ENCODE measurements around the gene ALK. TPM values are rescaled to one million over a fixed set of nuclear protein-coding genes. Genes with fewer than 3 reads are reported as not detected.

The ALK gene
- total RNA-seq, 1 donor from 2014 or later = 0.08 TPM

DNA sequence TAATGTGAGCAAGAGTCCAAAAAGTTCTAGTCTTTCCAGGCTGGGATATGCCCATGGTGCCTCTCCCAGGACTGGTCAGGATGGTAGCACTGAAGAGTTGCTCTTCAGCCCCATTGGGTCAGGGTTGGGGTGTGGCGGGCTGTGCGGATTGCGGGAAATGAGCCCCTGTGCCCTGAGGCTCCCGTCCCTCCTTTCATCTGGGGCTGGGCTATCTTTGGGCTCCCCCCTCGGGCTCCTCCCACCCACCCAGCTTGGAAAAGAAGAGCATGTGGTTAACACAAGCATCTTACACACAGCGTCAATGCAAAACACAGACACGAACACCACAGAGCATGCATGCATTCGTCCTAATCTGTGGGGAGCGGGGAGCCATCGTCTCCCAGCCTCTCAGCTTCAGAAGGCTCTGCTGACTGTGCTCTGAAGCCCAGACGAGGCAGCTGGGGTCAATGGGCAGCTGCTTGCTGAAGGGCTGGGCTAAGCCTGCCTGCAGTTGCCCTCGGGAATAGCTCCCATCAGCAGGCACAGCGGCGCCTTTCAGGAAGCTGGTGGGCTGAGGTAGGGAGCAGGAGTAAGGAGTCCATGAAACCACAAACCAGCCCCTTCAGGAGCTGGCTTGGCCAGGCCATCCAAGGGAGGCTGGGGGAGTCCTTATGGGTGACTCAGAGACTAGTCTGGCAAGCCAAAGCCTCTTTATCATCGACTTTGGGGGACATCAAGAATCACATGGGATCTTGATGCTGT, 693.3 kb downstream of the ALK start:
- intact Hi-C loops (cut with DNase I) = no loop called here
- peak; percentile 63 for DNase-seq (ENCODE audit: missing footprints)
- no peak for ATAC-seq

DNA sequence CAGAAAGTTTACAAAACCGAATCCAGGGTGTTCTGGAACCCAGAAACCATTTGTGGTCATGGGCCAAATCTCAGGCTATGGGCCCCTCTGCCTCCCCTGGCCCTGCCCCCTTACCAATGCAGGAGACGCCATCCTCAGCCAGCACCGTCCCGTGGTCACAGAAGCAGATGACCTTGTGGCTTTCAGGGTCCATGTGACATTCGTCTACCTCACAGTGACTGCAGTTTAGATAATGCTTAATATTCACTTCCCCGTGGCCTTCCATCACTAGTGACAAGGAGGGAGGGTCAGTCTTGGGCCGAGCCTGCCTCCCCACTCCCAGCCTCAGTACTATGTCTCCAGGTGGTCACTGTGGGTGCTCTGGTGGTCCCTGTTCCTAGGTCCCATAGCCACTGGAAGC, 694.6 kb downstream of the ALK start:
- ATAC-seq (no peak), DNase-seq (ENCODE audit: missing footprints) (peak; percentile 27)
- intact Hi-C loops (cut with DNase I) = no loop called here

DNA sequence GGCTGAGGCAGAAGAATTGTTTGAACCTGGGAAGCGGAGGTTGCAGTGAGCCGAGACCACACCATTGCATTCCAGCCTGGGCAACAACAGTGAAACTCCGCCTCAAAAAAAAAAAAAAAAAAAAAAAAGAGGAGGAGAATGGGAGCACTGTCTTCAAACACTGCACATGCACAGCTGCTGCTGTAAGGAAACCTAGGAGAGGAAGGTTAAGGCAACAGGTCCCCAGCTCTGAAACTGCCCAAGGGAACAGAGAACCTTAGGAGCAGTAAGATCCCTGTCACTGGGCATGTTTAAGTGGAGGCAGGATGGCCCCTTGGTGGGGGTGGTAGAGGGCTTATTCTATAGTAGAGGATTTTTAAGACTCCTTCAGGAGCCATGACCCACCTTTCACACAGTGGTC, 695.0 kb downstream of the ALK start:
- ATAC-seq (no peak), DNase-seq (ENCODE audit: missing footprints) (no peak)
- intact Hi-C loops (cut with DNase I) = no loop called here

DNA sequence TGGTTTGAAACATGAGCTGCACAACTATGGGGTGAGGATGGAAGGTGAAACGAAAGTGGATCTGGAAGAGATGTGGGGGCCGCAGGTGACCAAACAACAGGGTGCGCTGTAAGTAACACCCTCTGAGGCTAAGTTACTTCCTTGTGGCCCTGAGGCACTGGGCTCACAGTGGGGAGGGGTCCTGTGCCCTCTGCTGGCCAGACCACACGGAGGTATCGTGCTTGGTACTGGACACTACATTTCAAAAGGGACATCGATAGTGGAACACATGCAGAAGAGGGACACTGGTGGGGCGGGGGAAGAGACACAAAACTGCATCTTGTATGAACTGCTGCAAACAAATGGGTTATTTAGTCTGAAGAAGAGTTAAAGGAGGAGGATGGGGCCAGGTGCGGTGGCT, 695.6 kb downstream of the ALK start:
- intact Hi-C loops (cut with DNase I) = no loop called here
- ATAC-seq = no peak
- DNase-seq (ENCODE audit: missing footprints) = peak; percentile 52

DNA sequence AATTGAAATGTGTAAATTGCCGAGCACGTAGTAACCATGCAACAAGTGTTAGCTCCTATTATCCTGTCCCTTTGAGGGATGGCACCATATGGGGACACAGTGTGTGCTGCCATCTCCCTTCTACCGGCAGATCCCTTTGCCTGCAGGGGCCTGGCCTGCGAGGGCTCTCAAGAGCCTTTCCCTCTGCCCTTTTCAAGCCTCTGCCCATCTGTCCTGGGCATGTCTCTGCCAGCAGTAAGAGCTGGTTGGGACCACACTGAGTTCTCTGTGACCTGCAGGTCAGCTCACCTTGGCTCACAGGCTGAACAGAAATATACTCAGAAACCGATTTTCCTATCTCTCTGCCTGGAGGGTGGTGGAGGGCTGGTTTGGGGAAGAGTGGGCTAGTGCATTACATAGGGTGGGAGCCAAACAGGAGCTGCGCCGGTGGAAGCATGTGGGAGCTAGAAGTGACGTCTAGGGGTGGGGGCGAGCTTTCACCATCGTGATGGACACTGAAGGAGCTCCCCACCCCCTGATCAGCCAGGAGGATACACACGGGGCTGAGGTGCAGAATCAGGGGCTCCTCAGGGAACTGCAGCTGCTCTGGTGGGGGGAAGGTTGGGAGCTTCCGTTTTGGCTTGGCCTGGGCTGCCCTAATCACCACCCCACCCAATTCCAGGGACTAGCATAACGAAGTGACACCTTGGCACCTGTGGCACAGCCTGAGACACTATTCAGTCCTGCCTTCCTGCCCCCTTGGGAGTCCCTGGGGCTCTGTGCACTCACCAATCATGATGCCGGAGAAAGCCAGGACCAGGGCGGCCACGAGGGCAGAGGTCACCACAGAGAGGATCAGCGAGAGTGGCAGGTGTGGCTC, 696.5 kb downstream of the ALK start:
- no peak for ATAC-seq
- no peak for DNase-seq (ENCODE audit: missing footprints)
- intact Hi-C loops (cut with DNase I) = no loop called here

DNA sequence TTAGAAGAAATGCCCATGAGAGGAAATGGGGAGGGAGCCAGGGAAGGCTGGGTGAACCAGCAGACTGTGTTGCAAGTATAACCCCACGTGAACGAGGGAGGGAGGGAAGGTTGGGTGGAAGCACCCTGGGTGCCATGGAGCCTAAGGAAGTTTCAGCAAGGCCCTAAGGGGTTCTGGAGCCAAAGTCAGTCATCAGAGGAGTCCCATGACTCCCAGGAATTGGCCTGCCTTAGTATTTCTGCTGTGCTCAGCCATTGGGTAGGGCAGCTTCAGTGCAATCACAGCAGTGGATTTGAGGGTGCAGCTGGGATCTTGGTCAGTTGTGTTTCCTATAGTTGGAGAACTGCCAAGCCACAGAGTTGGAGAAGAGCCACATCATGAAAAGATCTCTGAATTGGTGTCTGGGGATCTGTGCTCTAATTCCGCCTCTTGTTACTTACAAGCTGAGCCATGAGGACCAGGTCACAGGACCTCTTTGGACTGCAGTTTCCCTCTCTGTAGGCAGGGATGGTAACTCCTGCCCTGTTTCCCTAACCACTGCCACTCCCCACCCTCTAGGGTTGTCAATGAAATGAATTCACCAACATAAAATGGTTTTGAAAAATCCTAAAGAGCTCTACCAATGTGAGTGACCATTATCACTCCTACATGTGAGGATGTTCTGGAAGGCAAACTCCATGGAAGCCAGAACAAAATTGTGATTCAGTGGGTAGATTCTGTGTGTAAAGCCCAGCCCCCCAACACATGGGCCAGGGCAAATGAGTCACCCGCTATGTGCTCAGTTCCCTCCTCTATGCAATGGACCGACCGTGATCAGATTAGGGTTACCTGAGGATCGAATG, 697.3 kb downstream of the ALK start:
- ATAC-seq = peak; percentile 62
- DNase-seq (ENCODE audit: missing footprints) = peak; percentile 59
- intact Hi-C loops (cut with DNase I) = no loop called here

DNA sequence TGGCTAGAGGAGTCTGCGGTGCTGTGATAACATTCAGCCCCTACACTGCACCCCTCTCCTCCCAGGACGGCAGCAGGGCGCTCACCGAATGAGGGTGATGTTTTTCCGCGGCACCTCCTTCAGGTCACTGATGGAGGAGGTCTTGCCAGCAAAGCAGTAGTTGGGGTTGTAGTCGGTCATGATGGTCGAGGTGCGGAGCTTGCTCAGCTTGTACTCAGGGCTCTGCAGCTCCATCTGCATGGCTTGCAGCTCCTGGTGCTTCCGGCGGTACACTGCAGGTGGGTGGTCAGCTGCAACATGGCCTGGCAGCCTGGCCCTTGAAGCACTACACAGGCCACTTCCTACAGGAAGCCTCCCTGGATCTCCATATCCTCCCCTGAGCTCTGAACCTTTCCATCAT, 698.1 kb downstream of the ALK start:
- intact Hi-C loops (cut with DNase I) = no loop called here
- DNase-seq (ENCODE audit: missing footprints) (no peak), ATAC-seq (no peak)

DNA sequence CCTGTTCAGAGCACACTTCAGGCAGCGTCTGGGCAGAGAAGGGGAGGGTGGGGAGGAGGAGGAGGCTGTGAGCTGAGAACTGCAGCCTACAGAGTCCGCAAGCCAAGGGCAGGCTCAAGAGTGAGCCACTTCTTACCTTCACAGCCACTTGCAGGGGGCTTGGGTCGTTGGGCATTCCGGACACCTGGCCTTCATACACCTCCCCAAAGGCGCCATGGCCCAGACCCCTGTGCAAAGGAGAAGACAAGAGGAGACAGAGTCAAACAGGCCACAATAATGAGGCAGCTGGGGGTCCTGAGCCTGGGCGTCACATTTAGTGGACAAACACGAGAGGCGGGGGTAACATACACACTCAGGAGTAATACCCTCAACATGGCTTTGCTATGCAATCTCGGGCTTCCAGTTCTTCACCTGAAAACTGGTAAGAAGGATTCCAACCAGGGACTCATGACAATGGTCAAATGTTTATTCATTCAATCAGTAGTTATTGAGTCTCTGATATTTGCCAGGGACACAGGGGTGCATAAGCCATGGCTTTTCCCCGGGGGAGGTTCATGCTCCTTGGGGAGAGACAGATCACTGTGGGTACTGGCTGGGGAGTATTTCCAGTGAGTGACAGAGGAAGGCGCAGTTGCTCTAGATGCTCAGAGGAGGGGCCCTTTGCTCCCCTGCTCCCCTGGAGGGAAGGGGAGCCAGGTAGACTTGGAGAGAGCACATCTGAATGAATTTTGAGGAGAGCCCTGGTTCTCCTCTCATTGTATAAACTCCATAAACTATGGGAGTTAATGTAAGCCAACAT, 698.8 kb downstream of the ALK start:
- ATAC-seq (no peak), DNase-seq (ENCODE audit: missing footprints) (no peak)
- intact Hi-C loops (cut with DNase I) = no loop called here

DNA sequence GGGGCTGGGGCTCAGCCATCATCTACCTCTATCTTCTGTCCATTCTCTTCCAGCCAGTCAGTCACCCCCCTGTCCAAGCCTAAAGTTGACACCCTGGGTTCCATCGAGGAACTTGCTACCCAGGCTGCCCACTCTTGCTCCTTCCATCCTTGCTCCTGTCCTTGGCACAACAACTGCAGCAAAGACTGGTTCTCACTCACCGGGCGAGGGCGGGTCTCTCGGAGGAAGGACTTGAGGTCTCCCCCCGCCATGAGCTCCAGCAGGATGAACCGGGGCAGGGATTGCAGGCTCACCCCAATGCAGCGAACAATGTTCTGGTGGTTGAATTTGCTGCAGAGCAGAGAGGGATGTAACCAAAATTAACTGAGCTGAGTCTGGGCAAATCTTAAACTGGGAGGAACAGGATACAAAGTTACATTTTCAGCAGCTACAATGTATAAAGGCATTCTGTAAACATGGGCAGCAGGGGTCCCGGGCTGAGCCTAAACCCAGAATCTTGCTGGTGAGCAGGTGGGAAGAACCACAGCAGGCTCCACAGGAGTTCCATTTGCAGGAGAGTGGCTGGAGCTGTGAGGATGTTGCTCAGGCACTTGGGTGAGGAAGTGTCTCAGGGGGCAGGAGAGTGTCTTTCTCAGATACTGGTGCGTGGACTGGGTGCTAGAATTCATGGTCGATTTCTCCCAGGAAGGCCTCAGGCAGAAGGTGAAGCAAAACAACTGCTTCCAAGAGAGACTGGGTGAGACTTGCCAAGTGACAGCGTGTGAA, 700.7 kb downstream of the ALK start:
- no peak for ATAC-seq
- no peak for DNase-seq (ENCODE audit: missing footprints)

DNA sequence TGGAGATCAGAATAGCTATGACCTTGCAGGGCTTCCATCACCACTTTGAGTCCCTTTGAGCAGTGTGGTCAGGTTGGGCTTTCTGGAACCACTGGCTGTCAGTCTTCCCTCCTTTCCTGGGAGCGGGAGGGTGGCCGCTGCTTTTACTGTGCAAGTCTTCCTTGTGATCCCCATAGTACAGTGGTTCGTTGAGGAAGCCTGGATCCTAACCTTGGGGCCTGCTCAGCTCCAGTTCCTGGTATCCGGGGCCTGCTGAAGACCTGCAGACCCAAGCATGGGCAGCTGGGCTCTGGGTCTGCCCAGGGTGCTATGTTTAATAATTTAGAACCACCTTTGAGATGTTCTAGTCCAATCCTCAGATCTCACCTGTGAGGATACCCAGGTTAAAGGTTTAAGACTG, 702.0 kb downstream of the ALK start:
- intact Hi-C loops (cut with DNase I) = no loop called here
- ATAC-seq (no peak), DNase-seq (ENCODE audit: missing footprints) (no peak)

More for the DNA sequence above, 700.7 kb downstream of the ALK start:
- intact Hi-C loops (cut with DNase I) = no loop called here

DNA sequence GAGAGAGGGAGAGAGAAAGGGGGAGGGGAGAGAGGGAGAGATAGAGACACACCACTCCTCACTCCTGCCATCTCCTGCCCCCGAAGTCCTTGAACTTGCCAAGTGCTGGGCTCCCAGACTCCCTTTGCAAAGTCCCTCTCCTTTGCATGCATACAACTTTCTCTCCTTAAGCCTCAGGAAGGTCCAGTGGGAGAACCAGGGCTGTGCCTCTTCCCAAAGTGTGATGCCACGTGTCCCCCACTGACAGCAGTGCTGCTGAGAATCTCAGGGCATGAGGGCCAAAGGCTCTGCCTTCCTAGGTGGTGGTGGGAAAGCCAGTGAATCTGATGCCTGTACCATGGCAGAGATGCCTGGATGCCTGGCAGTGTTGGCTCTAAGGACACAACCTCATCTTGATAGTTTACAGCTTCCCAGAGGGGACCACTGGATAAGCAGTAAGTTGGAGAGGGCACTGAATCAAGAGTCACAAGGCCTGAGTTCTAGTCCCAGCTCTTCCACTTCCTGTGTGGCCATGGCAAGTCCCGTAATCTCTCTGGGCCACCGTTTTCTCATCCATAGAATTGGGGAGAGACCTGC, 702.7 kb downstream of the ALK start:
- DNase-seq (ENCODE audit: missing footprints) (no peak), ATAC-seq (no peak)

DNA sequence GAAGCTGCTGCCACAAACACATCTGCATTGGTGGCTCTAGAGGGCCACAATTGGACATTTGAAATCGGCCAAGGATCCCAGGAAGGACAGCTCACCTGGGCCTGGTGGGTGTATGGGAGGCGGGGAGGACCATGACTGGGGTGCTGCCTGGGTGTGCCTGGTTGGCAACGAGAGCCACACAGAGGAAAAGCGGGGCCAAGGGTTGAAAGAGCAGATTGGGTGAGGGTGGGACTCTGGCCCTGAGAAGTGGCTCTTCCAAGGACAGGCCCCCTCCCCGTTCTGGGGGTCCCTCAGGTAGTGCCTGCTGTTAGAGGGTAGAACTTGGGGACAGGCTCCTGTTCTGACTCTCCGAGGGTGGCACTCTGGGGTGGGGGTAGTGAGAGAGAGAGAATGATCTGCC, 703.3 kb downstream of the ALK start:
- no peak for ATAC-seq
- intact Hi-C loops (cut with DNase I) = no loop called here
- DNase-seq (ENCODE audit: missing footprints) = no peak

More for the DNA sequence above, 702.7 kb downstream of the ALK start:
- intact Hi-C loops (cut with DNase I) = no loop called here

DNA sequence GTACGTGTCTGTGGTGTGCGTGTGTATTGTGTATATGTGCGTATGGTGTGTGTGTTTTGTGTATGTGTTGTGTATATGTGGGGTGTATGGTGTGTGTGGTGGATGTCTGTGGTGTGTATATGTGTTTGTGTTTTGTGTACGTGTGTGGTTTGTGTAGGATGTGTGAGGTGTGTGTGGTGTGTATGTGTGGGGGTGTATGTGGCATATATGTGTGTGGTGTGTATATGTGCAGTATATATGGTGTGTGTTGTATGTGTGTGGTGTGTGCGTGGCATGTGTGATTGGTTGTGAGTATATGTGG, 704.8 kb downstream of the ALK start:
- ATAC-seq (no peak), DNase-seq (ENCODE audit: missing footprints) (no peak)
- intact Hi-C loops (cut with DNase I) = no loop called here

DNA sequence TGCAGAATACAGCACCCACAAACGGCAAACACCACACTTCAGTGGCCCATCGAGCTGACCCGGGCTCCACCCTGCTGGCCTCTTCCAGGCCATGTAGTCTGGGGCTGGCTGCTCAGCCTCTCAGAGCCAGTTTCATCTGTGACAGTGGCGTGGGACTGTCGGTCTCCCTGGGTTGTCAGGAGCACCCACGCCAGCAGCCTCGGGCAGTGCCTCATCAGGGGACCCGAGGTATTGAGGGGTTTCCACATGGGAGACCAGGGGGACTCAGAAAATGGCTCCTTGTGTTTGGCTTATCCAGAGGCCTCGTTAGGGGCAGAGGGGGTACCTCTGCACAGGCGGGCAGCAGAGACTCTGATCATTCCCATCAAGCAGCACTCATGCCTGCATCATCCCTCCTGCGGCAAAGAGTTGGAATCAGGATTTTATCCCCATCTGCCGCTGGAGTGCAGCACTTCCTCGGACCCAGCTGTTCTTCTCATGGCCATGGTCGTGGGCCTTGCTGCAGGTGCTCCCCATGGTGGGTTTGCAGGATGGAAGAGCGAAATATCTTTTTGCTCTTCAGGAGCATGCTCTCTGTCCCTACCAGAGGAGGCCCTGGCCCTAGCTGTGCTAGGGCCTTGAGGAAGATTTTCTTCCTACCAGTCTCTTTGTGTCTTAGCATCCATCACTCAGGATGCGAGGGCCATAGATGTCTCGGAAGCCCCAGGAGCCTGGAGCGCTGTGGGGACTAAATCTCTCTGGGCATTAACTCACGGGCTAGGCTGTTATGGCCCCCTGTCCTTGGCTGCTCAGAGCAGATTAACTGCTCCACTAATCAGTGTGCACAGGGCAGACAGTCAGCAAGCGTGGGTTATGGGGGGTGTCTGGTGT, 705.4 kb downstream of the ALK start:
- ATAC-seq (no peak), DNase-seq (ENCODE audit: missing footprints) (no peak)
- intact Hi-C loops (cut with DNase I) = no loop called here

DNA sequence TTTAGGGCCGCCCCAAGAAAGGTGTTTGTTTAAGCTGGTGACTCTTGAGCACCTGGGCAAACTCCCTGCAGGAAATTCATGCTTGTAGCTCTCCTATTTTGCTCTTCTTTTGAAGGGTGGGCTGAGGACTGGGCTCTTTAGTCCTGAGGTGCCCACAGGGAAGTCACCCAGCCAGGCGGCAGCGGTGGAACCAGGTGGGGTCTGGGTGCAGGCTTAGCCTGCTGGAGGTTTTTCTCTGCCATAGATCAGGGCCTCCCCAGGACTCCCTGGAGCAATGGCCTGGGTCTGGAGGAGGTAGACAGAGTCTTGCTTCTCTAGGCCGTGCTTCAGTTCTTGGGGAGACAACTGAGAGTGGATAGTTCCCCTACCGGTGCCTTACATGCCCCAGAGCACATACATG, 706.3 kb downstream of the ALK start:
- DNase-seq (ENCODE audit: missing footprints) = no peak
- intact Hi-C loops (cut with DNase I) = no loop called here
- ATAC-seq = peak; percentile 15

DNA sequence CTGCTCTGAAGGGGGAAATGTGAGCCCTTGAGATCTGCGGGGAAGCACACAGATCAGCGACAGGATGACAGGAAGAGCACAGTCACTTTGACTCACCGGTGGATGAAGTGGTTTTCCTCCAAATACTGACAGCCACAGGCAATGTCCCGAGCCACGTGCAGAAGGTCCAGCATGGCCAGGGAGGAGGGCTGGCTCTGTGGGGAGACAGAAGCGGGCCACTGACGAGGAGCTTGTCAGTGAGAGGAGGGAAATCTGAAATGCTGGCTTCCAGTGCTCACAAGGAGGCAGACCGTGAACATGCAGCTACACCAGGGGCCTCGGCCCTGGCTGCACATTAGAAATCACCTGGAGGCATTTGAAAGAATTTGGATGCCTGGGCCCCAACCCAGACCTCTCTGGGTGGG, 707.5 kb downstream of the ALK start:
- intact Hi-C loops (cut with DNase I) = no loop called here
- no peak for ATAC-seq
- DNase-seq (ENCODE audit: missing footprints) = no peak

DNA sequence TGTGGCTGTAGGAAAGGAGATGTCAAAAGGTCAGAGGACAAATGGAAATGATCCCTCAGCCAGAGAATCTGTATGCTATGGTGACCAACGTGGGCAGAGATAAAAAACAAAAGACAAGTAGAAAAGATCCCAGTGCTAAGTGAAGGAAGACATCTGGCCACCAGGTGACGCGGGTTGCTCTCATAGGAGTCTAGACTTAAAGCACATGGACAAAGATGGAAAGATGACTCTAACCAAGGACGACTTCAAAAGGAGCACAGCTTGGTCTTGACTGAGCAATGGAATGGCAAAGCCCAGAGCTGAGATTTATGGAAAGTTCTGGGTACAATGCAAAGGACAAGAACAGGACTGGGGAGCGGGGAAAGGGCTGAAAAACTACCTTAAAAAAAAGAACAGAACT, 709.4 kb downstream of the ALK start:
- no peak for ATAC-seq
- DNase-seq (ENCODE audit: missing footprints) = no peak
- intact Hi-C loops (cut with DNase I) = no loop called here

Measured in Right ventricle myocardium inferior (tissue), 1 donor.